Measurements from ENCODE around the gene ZNF845. TPM values are rescaled to one million over a fixed set of nuclear protein-coding genes. Genes with fewer than 3 reads are reported as not detected.
"Not testable (repeated sequence)": the region's sequence is repeated elsewhere in the genome, so short reads cannot be mapped to it uniquely, and the experiment has no call there.

ZNF845 gene
- total RNA-seq, 1 experiment from 2014 or later = 4.9 TPM

DNA sequence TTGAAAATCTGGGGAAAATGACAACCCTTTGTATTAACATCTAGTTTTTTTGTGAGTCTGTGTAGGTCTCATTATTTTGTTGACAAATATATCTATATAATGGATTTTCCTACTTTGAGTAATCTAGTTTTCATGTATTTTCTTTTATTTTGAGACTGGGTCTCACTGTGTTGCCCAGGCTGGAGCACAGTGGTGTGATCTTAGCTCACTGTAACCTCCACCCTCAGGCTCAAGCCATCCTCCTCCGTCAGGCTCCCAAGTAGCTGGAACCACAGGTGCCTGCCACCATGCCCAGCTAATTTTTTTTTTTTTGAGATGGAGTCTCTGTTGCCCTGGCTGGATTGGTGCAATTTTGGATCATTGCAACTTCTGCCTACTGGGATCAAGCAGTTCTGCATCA lies 41.2 kb downstream of the ZNF845 start:
- DNase-seq (ENCODE audit: low read depth) = no peak

GRCh38 chr19:53381376-53381775 lies 47.8 kb downstream of the ZNF845 start:
- DNase-seq (ENCODE audit: low read depth) = no peak

GRCh38 chr19:53388168-53388567 lies 54.6 kb downstream of the ZNF845 start:
- DNase-seq (ENCODE audit: low read depth) = no peak

- DNase-seq (ENCODE audit: low read depth) = no peak
These were observed 55.4 kb downstream of the ZNF845 start for GRCh38 chr19:53388904-53389303.

DNA sequence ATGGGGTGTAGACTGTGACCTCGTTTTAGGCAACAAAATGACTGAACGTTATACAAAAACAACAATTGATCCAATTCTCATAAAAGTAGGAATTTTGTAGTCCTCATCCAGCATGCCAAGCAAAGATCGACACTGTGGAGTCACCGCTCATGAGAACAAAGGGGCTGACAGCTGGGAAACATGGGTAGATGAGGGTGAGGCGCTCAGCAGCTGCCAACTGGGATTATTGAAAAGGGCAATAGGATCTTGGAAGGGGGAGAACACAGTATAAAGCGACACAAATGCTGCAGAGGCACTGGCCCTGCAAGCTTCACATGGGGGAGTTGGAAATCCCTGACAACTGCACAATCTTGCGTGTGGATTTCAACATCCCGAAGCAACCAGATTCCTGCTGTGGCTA lies 56.0 kb downstream of the ZNF845 start:
- no peak for DNase-seq (ENCODE audit: low read depth)

- no peak for DNase-seq (ENCODE audit: low read depth)
These were observed 56.4 kb downstream of the ZNF845 start for GRCh38 chr19:53389978-53390377.

DNA sequence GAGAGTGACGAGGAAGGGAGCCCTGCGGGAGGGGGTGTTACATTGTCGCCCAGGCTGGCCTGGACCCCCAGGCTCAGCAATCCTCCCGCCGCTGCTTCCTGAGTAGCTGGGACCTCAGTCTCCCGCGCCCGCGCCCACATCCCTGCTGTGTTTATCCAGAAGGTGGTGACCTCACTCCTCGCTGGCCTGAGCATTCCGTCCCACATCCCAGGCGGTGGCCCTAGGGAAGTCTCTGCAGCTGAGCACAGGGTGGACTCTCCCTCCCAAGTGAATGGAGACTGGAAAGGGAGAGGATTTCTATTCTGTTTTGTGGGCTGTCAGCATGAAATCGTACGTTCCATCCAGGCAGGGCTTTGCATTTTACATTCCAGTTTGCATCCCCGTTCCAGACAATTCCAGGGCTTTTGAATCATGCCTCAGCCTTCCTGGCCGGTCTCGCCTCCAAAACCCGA lies 61.0 kb downstream of the ZNF845 start:
- no peak for DNase-seq (ENCODE audit: low read depth)

DNA sequence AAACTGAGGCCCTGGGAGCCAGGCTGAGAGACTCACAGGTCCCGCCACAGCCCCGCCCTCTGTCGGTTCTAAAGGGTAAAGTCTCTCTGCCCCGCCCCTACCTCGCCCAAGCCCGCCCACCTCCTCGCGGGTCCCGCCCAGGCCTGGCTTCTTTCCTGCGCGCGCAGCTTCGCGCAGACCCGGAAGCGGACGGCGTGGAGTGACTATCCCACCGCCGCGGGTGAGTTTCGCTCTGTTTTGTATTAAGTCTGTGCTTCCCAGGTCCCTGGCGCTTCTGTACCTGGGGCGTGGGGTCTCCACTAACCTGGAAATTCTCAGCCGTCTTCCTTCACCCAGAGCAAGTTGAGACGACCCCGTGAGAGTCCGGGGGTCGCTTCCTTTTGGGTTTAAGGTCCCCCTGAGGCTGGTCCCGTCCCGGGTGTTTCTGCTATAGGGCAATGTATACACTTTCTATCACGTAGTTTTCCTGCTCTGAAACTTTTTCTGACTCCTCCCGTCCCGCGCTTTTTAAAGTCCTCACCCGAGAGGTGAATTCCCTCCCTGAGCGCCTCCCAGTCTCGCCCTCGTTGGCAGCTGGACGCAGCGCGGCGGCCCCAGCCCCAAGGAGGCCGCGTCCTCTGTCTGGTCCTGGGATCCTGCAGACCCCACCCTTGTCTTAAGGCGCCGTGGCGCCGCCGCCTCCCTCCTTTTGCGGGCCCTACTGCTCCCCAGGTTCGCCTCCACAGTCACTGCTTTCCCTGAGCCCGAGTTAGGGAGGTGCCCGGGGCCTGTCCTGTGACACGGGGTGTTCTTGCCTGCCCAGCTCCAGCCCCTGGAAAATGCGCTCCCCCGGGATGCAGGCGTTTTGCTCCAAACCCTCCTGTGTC lies 61.7 kb downstream of the ZNF845 start, which contains the start of gene ZNF765:
Gene ZNF765 (plus strand): TSS at position 176 of the 866 bp plus-strand sequence. CDS start 2,867 bp downstream, outside the sequence.
- peak; percentile 78 for DNase-seq (ENCODE audit: low read depth)

DNA sequence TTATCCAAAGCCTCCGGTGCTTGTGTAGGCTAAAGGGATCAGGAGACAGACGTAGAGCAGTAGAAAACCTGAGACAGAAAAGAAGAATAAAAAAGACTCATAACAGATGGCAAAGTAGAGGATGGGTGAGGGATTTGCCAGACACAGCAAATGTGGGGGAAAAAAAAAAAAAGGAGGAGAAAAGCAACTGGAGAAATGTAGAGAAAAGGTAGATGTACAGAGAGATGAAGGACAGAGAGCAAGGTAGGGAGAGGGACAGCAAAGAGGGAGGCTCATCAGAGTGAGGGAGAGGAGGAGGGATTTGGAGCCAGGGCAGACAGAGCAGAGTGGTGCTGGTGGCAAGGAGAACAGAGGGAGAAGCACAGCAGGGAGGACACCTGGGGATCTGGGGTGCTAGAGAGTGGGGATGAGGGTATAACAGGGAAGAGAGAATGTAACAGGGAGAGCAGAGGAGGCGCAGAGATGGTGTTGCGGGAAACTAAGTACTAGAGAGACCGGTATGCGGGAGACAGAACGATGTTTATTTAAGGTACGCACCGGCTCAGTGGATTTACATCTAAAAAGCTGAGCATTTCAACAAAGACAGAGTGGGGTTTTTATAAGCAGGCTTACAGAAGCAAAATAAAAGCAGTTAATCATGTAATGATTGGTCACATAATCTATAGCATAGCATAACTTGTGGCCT lies 62.4 kb downstream of the ZNF845 start:
- DNase-seq (ENCODE audit: low read depth) = not testable (repeated sequence)

GRCh38 chr19:53396525-53396868 lies 62.9 kb downstream of the ZNF845 start:
- DNase-seq (ENCODE audit: low read depth) = no peak

DNA sequence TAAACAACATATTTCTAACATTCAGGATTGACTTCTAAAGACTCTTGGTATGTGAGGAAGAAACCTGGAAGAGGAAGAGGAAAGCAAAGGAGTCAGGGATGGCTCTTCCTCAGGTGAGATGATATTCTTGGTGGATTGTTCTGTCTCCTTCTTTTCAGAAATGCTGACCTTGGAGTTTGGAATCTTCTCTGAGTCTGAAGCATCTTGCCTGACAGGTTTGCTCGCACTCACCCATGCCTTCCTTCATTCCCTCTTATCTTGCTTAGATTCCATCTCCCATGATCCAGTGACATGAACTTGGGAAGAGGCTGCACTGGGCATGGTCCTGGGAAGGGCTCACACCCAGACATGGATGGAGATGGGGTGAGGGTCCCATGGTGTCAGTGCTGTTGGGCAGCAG lies 64.4 kb downstream of the ZNF845 start:
- not testable (repeated sequence) for DNase-seq (ENCODE audit: low read depth)

Other genes starting within 250 kb of the ZNF845 start
- gene ZNF160, start 230.3 kb upstream of the ZNF845 start, total RNA-seq (2014; rRNA removed; shearing (Covaris generic)) = 3.4 and 5.0 TPM in 2 replicates
- not detected in 2 replicates for gene ZNF415, start 200.8 kb upstream of the ZNF845 start, total RNA-seq (2014; rRNA removed; shearing (Covaris generic))
- 0.31 TPM in 1 of 2 replicates, not detected in the other for gene ZNF347, start 174.7 kb upstream of the ZNF845 start, total RNA-seq (2014; rRNA removed; shearing (Covaris generic))
- gene ZNF665, start 140.4 kb upstream of the ZNF845 start, total RNA-seq (2014; rRNA removed; shearing (Covaris generic)) = not detected in 2 replicates
- gene ZNF677, start 78.9 kb upstream of the ZNF845 start, total RNA-seq (2014; rRNA removed; shearing (Covaris generic)) = not detected in 2 replicates
- gene VN1R2, start 75.5 kb upstream of the ZNF845 start, total RNA-seq (2014; rRNA removed; shearing (Covaris generic)) = not detected in 2 replicates
- not detected in 2 replicates for gene VN1R4, start 66.0 kb upstream of the ZNF845 start, total RNA-seq (2014; rRNA removed; shearing (Covaris generic))
- gene ZNF525, start 32.0 kb downstream of the ZNF845 start, total RNA-seq (2014; rRNA removed; shearing (Covaris generic)) = 0.73 and 0.85 TPM in 2 replicates
- gene ZNF765, start 61.4 kb downstream of the ZNF845 start, total RNA-seq (2014; rRNA removed; shearing (Covaris generic)) = 5.8 and 8.0 TPM in 2 replicates
- gene ZNF761, start 98.2 kb downstream of the ZNF845 start, total RNA-seq (2014; rRNA removed; shearing (Covaris generic)) = 3.9 and 4.9 TPM in 2 replicates
- 0.98 and 1.1 TPM in 2 replicates for gene ZNF813, start 134.0 kb downstream of the ZNF845 start, total RNA-seq (2014; rRNA removed; shearing (Covaris generic))
- 5.2 and 6.1 TPM in 2 replicates for gene ZNF331, start 204.4 kb downstream of the ZNF845 start, total RNA-seq (2014; rRNA removed; shearing (Covaris generic))